GM12892 (cell line): Measurements from ENCODE around the gene NPIPB12.
"Not testable (repeated sequence)": the region's sequence is repeated elsewhere in the genome, so short reads cannot be mapped to it uniquely, and the experiment has no call there.

Source experiments
- POLR2A ChIP-seq: IDR thresholded peaks from 2 replicates; pipeline ENCODE4 v1.6.1; 2011; ENCODE audit warnings: low read depth, low read length, control low read depth
- POLR2AphosphoS5 ChIP-seq: IDR thresholded peaks from 2 replicates; pipeline ENCODE4 v1.6.1; 2011; ENCODE audit warnings: low read depth, low read length, control low read depth
- TAF1 ChIP-seq: IDR thresholded peaks from 2 replicates; pipeline ENCODE4 v1.6.1; 2011; ENCODE audit warnings: low read depth, mild to moderate bottlenecking, control low read depth, low read length, borderline replicate concordance

DNA sequence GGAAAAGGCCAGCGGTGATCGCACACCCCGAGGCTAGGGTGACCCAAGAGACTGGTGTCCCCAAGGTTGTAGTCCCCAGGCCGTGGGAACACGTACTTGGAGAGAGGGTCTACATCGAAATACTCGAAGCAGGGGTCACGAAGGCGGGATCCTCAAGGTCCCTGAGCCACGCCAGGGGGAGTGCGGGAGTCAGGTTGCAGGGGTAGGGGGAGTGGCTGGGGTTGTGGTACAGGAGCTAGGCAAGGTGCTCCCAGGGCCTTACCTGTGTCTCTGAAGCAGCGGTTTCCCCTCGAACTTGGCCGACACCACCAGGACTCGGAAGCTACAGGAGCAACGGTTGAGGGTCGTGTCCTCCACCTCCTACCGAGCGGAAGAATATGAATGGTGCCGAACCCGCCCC is 52.5 kb downstream of the NPIPB12 start:
- TF ChIP-seq TAF1, POLR2AphosphoS5, POLR2A: not testable (repeated sequence)
